ENCODE results near the gene KAT8. TPM values are rescaled to one million over a fixed set of nuclear protein-coding genes. Genes with fewer than 3 reads are reported as not detected.

The KAT8 gene
- total and polyA plus RNA-seq, 2 of the 13 experiments (the other 11 are each of a cell fraction or from before 2014, with no cell fraction given), result 79.0 to 84.2 TPM

DNA sequence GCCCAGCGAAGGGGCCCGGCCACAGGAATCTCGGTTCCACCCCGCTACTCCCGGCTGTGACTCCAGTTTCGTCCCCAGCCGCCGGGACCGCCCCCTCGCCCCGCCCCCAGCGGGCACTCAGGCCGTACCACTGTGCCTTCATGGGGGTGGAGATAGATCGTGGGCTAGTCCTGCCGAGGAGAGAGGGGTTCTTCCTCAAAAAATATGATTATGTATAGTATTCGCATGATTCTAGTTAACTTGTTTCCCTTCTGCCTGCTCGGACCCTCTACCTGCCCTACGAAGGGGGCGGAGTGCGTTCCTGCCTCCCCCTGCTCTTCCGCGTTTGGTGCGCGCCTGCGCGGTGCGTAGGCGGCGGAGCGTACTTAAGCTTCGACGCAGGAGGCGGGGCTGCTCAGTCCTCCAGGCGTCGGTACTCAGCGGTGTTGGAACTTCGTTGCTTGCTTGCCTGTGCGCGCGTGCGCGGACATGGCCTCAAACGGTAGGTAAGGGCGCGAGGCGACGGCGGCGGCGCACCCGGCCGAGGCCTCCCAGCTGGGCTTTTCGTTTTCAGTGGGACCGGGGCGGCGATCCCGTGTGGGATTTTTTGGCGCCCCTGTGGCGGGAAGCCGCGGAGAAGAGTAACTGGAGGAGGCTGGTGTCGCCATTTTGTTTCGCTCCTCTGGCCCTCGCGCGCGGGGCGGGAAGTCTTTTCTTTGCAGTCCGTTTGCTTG is 62.4 kb downstream of the KAT8 start, which contains the start of gene FUS (continued):
- TF ChIP-seq REXO4 (CRISPR knock-in tag; IDR thresholded peaks at IDR 0.05; ENCODE audit: borderline replicate concordance) (0 out of 2 replicates have a peak, but pooled peaks have one; percentile 89), KLF12 (CRISPR knock-in tag; IDR thresholded peaks at IDR 0.05; ENCODE audit: borderline replicate concordance) (peak; percentile 95), ZSCAN21 (CRISPR knock-in tag; IDR thresholded peaks at IDR 0.05; ENCODE audit: borderline replicate concordance) (no peak; the same call in 1 of the 2 replicates), AKAP8 (CRISPR knock-in tag; IDR thresholded peaks at IDR 0.05) (peak; percentile 71), ZNF329 (CRISPR knock-in tag; IDR thresholded peaks at IDR 0.05; ENCODE audit: low read depth) (peak; percentile 68), MTA3 (CRISPR knock-in tag; IDR thresholded peaks at IDR 0.05) (no peak), FOXM1 (CRISPR knock-in tag; IDR thresholded peaks at IDR 0.05) (peak; percentile 92), ZNF747 (CRISPR knock-in tag; IDR thresholded peaks at IDR 0.05; ENCODE audit: borderline replicate concordance) (peak; percentile 91), SIN3A (IDR thresholded peaks at IDR 0.05; ENCODE audit: borderline replicate concordance, low read depth, low read length) (no peak; the same call in 1 of the 2 replicates), CHD2 (IDR thresholded peaks at IDR 0.05; ENCODE audit: low read depth, low read length) (peak; percentile 11; the same call in 1 of the 2 replicates), SMC3 (IDR thresholded peaks at IDR 0.05; ENCODE audit: low read length) (no peak), ZFP36L2 (CRISPR knock-in tag; IDR thresholded peaks at IDR 0.05) (peak; percentile 96), ARNTL (CRISPR knock-in tag; IDR thresholded peaks at IDR 0.05) (no peak; the same call in 1 of the 2 replicates), ZNF136 (CRISPR knock-in tag; IDR thresholded peaks at IDR 0.05; ENCODE audit: low read depth) (peak; percentile 94)
- TF ChIP-seq, protein P1, sequence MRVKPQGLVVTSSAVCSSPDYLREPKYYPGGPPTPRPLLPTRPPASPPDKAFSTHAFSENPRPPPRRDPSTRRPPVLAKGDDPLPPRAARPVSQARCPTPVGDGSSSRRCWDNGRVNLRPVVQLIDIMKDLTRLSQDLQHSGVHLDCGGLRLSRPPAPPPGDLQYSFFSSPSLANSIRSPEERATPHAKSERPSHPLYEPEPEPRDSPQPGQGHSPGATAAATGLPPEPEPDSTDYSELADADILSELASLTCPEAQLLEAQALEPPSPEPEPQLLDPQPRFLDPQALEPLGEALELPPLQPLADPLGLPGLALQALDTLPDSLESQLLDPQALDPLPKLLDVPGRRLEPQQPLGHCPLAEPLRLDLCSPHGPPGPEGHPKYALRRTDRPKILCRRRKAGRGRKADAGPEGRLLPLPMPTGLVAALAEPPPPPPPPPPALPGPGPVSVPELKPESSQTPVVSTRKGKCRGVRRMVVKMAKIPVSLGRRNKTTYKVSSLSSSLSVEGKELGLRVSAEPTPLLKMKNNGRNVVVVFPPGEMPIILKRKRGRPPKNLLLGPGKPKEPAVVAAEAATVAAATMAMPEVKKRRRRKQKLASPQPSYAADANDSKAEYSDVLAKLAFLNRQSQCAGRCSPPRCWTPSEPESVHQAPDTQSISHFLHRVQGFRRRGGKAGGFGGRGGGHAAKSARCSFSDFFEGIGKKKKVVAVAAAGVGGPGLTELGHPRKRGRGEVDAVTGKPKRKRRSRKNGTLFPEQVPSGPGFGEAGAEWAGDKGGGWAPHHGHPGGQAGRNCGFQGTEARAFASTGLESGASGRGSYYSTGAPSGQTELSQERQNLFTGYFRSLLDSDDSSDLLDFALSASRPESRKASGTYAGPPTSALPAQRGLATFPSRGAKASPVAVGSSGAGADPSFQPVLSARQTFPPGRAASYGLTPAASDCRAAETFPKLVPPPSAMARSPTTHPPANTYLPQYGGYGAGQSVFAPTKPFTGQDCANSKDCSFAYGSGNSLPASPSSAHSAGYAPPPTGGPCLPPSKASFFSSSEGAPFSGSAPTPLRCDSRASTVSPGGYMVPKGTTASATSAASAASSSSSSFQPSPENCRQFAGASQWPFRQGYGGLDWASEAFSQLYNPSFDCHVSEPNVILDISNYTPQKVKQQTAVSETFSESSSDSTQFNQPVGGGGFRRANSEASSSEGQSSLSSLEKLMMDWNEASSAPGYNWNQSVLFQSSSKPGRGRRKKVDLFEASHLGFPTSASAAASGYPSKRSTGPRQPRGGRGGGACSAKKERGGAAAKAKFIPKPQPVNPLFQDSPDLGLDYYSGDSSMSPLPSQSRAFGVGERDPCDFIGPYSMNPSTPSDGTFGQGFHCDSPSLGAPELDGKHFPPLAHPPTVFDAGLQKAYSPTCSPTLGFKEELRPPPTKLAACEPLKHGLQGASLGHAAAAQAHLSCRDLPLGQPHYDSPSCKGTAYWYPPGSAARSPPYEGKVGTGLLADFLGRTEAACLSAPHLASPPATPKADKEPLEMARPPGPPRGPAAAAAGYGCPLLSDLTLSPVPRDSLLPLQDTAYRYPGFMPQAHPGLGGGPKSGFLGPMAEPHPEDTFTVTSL (CRISPR knock-in tag; IDR thresholded peaks at IDR 0.05; ENCODE audit: borderline replicate concordance), result peak; percentile 34
- TF ChIP-seq, protein P2, sequence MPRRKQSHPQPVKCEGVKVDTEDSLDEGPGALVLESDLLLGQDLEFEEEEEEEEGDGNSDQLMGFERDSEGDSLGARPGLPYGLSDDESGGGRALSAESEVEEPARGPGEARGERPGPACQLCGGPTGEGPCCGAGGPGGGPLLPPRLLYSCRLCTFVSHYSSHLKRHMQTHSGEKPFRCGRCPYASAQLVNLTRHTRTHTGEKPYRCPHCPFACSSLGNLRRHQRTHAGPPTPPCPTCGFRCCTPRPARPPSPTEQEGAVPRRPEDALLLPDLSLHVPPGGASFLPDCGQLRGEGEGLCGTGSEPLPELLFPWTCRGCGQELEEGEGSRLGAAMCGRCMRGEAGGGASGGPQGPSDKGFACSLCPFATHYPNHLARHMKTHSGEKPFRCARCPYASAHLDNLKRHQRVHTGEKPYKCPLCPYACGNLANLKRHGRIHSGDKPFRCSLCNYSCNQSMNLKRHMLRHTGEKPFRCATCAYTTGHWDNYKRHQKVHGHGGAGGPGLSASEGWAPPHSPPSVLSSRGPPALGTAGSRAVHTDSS (CRISPR knock-in tag; conservative IDR thresholded peaks at IDR 0.05), result peak; percentile 88; the same call in 1 of the 2 replicates
- TF ChIP-seq, protein P3, sequence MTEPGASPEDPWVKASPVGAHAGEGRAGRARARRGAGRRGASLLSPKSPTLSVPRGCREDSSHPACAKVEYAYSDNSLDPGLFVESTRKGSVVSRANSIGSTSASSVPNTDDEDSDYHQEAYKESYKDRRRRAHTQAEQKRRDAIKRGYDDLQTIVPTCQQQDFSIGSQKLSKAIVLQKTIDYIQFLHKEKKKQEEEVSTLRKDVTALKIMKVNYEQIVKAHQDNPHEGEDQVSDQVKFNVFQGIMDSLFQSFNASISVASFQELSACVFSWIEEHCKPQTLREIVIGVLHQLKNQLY (CRISPR knock-in tag; IDR thresholded peaks at IDR 0.05), result peak; percentile 56
- TF ChIP-seq, protein P4, sequence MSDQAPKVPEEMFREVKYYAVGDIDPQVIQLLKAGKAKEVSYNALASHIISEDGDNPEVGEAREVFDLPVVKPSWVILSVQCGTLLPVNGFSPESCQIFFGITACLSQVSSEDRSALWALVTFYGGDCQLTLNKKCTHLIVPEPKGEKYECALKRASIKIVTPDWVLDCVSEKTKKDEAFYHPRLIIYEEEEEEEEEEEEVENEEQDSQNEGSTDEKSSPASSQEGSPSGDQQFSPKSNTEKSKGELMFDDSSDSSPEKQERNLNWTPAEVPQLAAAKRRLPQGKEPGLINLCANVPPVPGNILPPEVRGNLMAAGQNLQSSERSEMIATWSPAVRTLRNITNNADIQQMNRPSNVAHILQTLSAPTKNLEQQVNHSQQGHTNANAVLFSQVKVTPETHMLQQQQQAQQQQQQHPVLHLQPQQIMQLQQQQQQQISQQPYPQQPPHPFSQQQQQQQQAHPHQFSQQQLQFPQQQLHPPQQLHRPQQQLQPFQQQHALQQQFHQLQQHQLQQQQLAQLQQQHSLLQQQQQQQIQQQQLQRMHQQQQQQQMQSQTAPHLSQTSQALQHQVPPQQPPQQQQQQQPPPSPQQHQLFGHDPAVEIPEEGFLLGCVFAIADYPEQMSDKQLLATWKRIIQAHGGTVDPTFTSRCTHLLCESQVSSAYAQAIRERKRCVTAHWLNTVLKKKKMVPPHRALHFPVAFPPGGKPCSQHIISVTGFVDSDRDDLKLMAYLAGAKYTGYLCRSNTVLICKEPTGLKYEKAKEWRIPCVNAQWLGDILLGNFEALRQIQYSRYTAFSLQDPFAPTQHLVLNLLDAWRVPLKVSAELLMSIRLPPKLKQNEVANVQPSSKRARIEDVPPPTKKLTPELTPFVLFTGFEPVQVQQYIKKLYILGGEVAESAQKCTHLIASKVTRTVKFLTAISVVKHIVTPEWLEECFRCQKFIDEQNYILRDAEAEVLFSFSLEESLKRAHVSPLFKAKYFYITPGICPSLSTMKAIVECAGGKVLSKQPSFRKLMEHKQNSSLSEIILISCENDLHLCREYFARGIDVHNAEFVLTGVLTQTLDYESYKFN (CRISPR knock-in tag; conservative IDR thresholded peaks at IDR 0.05), result peak; percentile 62

Data from HepG2 (cell line).